Breast epithelium (tissue), 3 donors: Measurements from ENCODE around the gene LIPK.

Experiments used
- CTCF ChIP-seq, 3 donors: fragments of 450-650 bp; IDR thresholded peaks; one replicate each; pipeline ENCODE4 v1.5.1; 2016 to 2017; ENCODE audit warnings: antibody characterized with exemption in 3 of 3, mild to moderate bottlenecking in 3 of 3, moderate library complexity in 3 of 3
- POLR2A ChIP-seq: fragments of 450-650 bp; IDR thresholded peaks from one replicate; pipeline ENCODE4 v1.6.1; 2016; ENCODE audit warnings: antibody characterized with exemption, mild to moderate bottlenecking, moderate library complexity
- POLR2AphosphoS5 ChIP-seq, 3 donors: sonication (generic); formaldehyde crosslinking; IDR thresholded peaks; one replicate each; pipeline ENCODE4 v1.6.1; 2017; ENCODE audit warnings: antibody characterized with exemption in 3 of 3

- TF ChIP-seq POLR2A = no peak
- TF ChIP-seq CTCF (IDR thresholded peaks at IDR 0.05) = no peak
- TF ChIP-seq POLR2AphosphoS5 (IDR thresholded peaks at IDR 0.05) = no peak
These were observed 1.5 kb downstream of the LIPK start for GRCh38 chr10:88707429-88708155.
